Ureter (tissue), 1 donor: Measurements from ENCODE around the gene FAF1. TPM values are rescaled to one million over a fixed set of nuclear protein-coding genes. Genes with fewer than 3 reads are reported as not detected.

Experiments
- DNase-seq: peaks from one replicate; pipeline ENCODE4 v3.0.0-alpha.2; 2020; ENCODE audit warnings: low spot score
- total RNA-seq: library from RNA; stranded (reverse); gene quantifications from one replicate; pipeline ENCODE4 v1.2.4, GENCODE V29; 2023
- donor health status: DM: yes; HTN: yes; CAD: no.

The FAF1 gene
- total RNA-seq, 1 donor from 2014 or later, result 80.6 TPM

- no peak for DNase-seq
These were observed 532.0 kb downstream of the FAF1 start for GRCh38 chr1:50427818-50428779.

GRCh38 chr1:50427086-50427817 is 532.8 kb downstream of the FAF1 start:
- DNase-seq, result no peak

DNA sequence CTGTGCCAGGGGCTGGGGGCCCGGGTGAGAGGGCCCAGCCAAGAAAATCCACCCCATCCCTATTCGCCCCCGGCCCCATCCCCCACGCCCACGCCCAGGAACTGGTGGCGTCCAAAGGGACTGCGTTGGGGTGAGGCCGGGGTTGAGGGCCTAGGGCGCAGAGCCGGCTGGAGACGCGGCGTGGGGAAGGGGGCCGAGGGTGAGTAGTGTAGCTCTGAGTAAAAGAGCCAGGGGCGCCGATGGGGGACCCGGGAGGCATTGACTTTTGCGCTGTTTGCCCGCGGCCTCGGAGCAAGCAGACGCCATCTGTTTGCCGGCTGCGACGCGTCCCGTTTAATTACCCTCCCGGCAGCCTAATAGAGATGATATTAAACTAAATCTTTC is 533.4 kb downstream of the FAF1 start:
- no peak for DNase-seq

DNA sequence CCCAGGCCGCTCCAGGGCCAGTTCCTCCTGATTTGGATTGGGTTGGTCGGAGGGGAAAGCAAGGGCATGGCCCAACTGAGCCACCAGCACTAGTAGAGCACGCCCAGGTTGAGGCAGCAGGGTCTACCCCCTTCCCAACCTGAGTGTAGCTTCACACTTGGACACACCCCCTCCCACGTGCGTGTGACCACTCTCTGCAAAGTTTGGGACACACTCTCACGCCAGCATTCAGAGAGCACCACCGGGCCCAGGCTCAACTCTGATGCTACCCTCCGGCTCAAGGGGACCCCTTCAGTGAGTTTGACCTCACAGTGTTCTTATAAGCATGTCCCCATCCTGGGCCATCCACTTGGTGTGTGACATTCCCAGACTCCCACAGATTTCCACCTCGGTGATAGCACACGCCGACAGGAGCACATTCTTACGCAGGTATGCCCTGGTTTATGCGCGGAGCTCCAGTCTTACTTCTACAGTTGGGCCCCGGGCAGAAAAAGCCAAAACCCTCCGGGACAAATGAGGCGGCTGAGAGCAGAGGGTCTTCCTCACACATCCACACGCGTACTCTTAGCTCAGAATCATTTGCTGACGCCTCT is 533.9 kb downstream of the FAF1 start:
- DNase-seq, result no peak

- no peak for DNase-seq
These were observed 534.5 kb downstream of the FAF1 start for GRCh38 chr1:50425376-50426107.

DNA sequence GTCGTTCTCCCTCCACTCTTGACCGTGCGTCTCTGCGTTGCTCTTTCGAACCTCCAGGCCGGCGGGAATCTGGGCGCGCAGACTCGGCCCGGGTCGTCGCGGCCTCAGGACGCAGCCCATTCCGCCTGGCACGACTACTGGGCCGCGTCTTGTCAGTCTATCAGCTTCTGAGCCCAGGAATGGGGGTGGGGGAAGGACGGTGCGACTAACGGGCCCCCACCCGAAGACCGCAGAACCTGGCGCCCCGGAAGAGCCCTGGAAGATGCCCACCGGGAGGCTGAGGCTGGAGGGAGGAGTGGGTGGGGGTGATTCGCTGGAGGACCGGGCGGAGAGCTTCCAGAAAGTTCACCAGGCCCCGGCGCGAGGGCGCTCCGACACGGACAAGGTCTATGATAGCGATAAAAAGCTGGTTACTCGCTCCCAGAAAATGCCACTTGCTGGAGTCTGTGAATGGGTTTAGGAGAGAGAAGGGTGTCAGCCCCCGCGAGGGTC is 535.1 kb downstream of the FAF1 start:
- no peak for DNase-seq

- DNase-seq, result no peak
These were observed 535.8 kb downstream of the FAF1 start for GRCh38 chr1:50424045-50424883.

- no peak for DNase-seq
These were observed 536.4 kb downstream of the FAF1 start for GRCh38 chr1:50423670-50424000.

DNA sequence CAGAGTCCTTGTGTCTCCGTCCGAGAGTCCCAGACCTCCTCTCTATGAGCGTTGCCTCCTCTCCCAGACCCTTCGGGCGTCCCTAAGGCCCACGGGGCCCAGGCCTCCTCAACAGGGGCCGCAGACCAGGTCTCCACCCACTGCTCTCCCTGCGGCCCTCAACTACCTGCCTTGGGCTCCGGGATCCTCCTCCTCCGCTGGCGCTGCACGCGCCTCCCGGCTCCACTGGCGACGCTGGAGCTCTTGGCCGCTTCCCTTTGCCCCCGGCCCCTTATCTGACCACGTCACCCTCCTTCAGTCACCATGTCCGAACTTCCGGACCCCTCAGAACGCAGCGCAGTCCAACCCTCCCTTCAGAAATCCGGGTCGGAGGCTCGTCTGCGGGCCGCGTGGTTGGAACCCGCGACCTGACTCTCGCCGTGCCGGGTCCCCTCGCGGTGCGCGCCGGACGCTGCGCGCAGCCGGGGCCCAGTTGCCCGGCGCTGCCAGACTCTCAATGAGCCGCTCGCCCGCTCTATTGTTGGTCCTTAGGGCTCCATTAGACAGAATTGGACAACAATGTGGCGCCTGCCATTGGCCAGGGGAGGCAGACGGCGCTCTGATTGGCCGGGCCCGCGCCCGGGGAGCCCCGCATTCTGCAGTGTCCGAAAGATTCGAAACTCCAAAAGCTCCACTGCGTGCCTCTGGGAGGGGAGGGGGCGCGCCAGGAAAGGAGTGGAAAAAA is 537.0 kb downstream of the FAF1 start, which contains the start of gene DMRTA2:
Gene DMRTA2 (minus strand): TSS at position 498 of the 724 bp plus-strand sequence. CDS start 1,907 bp downstream, outside the sequence.
- DNase-seq, result no peak

DNA sequence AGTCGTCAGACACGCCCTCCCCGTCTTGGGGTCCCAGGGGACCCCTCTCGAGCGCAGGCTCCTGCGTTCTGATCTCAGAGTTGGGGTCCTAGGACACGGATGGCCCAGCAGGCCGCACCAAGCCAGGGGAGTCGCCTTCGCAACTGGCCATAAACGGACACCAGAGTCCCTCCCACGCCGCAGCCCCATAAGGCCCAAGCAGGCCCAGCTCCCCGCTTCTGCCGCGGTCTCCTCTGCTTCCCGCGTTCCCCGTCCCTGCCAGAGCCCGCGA is 537.5 kb downstream of the FAF1 start:
- no peak for DNase-seq

DNA sequence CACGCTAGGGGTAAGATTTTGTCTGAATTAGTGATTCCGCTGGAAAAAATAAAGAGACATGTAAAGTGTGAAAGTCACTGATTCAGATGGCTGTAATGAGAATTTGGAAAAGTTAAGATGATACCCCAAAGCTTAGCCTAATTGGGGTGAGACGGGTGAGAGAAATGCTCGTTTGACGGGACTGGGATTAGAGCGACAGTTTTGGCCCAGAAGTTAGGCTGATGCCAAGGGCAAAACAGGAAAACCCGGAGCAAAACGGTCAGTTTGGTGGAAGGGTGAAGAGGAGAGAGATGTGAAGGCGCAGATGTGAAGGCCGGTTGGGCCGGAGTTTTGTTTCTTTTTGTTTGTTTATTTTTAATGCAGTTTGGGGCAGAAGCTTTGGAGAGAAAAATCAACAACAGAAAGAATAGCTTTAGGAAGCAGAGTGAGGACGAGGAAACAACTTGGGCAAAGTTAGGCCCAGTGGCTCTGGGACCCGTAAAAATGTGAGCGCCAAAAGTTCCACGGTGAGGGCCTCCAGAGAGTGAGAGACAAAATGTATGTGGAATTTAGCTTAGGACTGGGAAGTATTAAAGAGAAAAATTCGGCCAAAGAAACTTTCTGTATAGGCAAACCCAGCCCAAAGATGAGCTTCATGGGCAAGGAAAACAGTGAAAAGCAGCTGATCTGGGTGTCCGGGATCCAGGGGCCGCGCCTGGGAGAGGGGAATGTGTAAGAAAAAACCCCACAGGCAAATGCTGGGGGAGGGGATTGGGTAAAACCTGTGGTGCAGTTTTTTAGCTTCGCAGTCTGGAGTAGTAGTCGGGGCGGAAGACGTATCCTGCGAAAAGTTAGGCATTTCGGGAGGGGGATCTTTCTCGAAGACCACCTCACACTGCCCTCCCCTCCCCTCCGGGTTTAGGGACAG is 538.0 kb downstream of the FAF1 start:
- no peak for DNase-seq

GRCh38 chr1:50421366-50421748 is 538.7 kb downstream of the FAF1 start:
- DNase-seq, result no peak

GRCh38 chr1:50420689-50421365 is 539.2 kb downstream of the FAF1 start:
- DNase-seq, result no peak

GRCh38 chr1:50419907-50420677 is 540.0 kb downstream of the FAF1 start:
- DNase-seq, result no peak

GRCh38 chr1:50419192-50419906 is 540.7 kb downstream of the FAF1 start:
- no peak for DNase-seq

- DNase-seq, result no peak
These were observed 541.4 kb downstream of the FAF1 start for GRCh38 chr1:50418600-50419109.
